Thoracic aorta (tissue), 2 donors: Measurements from ENCODE around the gene COL1A1. TPM values are rescaled to one million over a fixed set of nuclear protein-coding genes. Genes with fewer than 3 reads are reported as not detected.

Experiments
- ATAC-seq: fragments of 150-250 bp; one replicate; pipeline ENCODE4 v1.8.0; 2017; ENCODE audit warnings: low read depth; ENCODE audit not compliant: insufficient number of reproducible peaks, low FRiP score
- DNase-seq: peaks from one replicate; pipeline ENCODE4 v3.0.0-alpha.2; 2020; ENCODE audit warnings: low spot score
- H3K27ac ChIP-seq, 2 donors: fragments of 200-600 bp; sonication (generic); 1 replicate in 1 of 2; 2 replicates in 1 of 2; pipeline ENCODE4 v1.5.1; 2016; ENCODE audit warnings: mild to moderate bottlenecking in 2 of 2, moderate library complexity in 2 of 2
- H3K27me3 ChIP-seq: fragments of 200-600 bp; sonication (generic); replicated peaks from 2 replicates; pipeline ENCODE4 v1.6.0; 2016; ENCODE audit warnings: mild to moderate bottlenecking; ENCODE audit not compliant: insufficient read depth
- H3K36me3 ChIP-seq: fragments of 200-600 bp; sonication (generic); one replicate; pipeline ENCODE4 v1.5.1; 2016
- H3K4me1 ChIP-seq, 2 donors: fragments of 200-600 bp; sonication (generic); 1 replicate in 1 of 2; 2 replicates in 1 of 2; pipeline versions ENCODE4 v1.5.1 to v1.6.0; 2016; ENCODE audit warnings: low read depth in 2 of 2, mild to moderate bottlenecking in 1 of 2; ENCODE audit not compliant: control insufficient read depth in 1 of 2
- H3K4me3 ChIP-seq: fragments of 200-600 bp; sonication (generic); 2 replicates; pipeline ENCODE4 v1.5.1; 2016; ENCODE audit warnings: mild to moderate bottlenecking
- H3K9me3 ChIP-seq: fragments of 200-600 bp; sonication (generic); 2 replicates; pipeline ENCODE4 v1.5.1; 2016
- total RNA-seq, 2 donors: library from RNA; depleted of rRNA; stranded (reverse); fragments of >200 nt; gene quantifications; one replicate each; pipeline versions ENCODE4 v1.1.0 to v1.2.3, GENCODE V29; 2016
- TF ChIP-seq, protein P1 (sequence below): fragments of 200-600 bp; sonication (generic); IDR thresholded peaks from one replicate; pipeline ENCODE4 v1.5.1; 2019; ENCODE audit warnings: antibody characterized with exemption

Gene COL1A1
- total RNA-seq, 2 donors from 2014 or later, result 261 to 270 TPM

DNA sequence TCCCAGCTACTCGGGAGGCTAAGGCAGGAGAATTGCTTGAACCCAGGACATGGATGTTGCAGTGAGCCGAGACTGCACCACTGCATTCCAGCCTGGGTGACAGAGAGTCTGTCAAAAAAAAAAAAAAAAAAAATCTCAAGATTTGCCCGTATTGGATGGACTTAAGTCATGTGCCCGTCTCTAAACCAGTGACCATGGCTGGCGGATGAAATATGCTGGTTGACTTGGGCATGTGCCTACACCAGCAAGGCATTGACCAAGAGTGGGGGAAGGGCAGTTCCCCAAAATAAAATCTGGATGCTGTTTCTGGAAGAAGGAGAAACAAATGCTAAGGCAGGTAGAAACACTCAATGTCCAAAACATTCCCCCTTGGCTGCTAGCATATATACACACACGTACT lies 21.5 kb upstream of the COL1A1 start:
- no peaks in the 10 kb centered on the region for H3K9me3 ChIP-seq
- H3K27ac ChIP-seq, result peak overlapping the region; percentile 90 to 94
- TF ChIP-seq, protein P1, sequence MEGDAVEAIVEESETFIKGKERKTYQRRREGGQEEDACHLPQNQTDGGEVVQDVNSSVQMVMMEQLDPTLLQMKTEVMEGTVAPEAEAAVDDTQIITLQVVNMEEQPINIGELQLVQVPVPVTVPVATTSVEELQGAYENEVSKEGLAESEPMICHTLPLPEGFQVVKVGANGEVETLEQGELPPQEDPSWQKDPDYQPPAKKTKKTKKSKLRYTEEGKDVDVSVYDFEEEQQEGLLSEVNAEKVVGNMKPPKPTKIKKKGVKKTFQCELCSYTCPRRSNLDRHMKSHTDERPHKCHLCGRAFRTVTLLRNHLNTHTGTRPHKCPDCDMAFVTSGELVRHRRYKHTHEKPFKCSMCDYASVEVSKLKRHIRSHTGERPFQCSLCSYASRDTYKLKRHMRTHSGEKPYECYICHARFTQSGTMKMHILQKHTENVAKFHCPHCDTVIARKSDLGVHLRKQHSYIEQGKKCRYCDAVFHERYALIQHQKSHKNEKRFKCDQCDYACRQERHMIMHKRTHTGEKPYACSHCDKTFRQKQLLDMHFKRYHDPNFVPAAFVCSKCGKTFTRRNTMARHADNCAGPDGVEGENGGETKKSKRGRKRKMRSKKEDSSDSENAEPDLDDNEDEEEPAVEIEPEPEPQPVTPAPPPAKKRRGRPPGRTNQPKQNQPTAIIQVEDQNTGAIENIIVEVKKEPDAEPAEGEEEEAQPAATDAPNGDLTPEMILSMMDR, result no peak
- H3K27me3 ChIP-seq, result no peaks in the 10 kb centered on the region
- H3K4me3 ChIP-seq, result peak overlapping the region; percentile 55
- peaks cover 24 to 57% of the 10 kb centered on the region in 2 donors for H3K4me1 ChIP-seq
- DNase-seq (peak; percentile 47), ATAC-seq (peak; percentile 81)
- H3K36me3 ChIP-seq, result no peaks in the 10 kb centered on the region

DNA sequence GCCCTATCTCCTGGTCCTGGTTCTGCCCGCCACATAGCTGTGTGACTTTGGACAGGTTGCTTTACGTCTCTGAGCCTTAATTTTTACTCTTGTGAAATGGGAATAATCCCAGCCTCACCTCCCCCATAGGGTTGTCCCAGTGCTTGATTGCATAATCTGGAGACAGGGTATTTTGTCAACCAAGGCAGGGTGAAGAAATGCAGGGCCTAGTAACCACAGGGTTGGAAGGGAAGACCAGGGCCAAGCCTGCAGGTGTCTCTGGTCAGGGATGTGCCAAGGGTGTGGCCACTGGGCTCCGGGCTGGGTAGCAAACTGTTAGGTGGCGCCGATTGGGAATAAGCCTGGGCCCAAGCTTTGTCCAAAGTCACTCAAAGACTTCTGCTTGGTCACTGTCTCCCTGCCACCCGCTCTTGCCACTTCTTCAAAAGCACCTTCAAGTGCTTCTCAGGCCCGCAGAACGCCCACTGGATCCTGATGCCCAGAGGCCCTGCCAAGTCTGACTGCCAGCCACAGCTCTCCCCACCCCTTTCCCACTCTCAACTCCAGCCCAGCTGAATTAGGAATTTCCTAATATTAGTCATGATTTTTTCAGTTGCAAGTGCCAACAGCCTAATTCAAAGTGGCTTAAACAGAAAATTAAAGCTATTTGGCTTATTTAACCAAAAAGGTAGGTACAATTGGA lies 20.6 kb upstream of the COL1A1 start:
- ATAC-seq (peak; percentile 34), DNase-seq (peak; percentile 62)
- Histone ChIP-seq H3K4me1 (peaks cover 24 to 65% of the 10 kb centered on the region in 2 donors), H3K9me3 (no peaks in the 10 kb centered on the region), H3K27ac (peak overlapping the region; percentile 90 to 94), H3K27me3 (no peaks in the 10 kb centered on the region), H3K36me3 (no peaks in the 10 kb centered on the region), H3K4me3 (peak overlapping the region; percentile 55)
- TF ChIP-seq, protein P1, result no peak

DNA sequence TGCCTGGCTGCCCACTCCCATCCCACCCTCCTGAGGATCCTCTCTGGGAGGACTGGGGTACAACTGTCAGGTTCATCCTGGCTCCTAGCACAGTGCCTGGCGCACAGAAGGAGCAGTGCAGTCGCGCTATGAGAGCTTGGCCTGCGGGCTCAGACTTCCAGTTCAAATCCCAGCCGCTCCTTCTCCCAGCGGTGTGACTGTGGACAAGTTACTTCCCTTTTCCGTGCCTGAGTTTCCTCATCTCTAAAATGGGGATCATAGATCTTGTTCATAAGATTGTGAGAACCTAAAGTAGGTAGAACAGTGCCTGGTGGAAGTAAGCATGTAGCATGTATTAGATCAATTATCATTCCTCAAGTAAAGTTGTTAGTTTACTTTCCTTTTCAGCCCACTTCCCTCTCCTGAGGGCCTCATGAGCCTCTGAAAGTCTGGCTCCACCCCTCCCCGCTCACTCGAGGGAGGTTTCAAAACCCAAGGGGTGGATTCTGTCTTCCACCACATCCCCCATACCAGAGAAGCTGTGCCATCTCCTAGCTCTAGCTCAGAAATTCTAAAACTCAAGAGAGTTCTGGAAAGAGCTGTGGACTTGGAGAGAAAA lies 19.9 kb upstream of the COL1A1 start:
- ATAC-seq, result no peak
- H3K9me3 ChIP-seq, result no peaks in the 10 kb centered on the region
- H3K4me3 ChIP-seq, result peak overlapping the region; percentile 55
- H3K4me1 ChIP-seq, result peaks cover 24 to 65% of the 10 kb centered on the region in 2 donors
- H3K36me3 ChIP-seq, result no peaks in the 10 kb centered on the region
- H3K27me3 ChIP-seq, result no peaks in the 10 kb centered on the region
- TF ChIP-seq, protein P1, result no peak
- DNase-seq, result no peak
- peak overlapping the region; percentile 90 to 94 for H3K27ac ChIP-seq

DNA sequence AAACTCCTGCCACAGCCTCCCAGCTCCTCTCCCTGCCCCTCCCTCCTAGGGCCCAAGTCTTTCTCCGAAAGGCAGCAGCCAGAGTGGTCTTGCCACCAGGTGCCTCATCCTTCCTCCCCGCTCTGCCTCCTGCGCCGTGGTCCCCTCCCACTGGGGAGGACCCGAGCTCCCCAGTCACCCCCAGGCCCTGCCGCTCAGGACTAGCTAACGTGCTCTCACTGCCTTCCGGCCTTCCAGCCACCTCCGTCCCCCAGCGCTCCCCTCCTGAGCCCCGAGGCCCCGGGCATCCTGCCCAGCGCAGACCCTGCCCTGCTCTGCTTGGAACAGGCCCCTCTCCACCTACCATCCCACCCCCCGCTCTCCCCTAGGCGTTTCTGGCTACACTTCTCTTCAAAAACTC lies 19.4 kb upstream of the COL1A1 start:
- H3K27ac ChIP-seq, result peak overlapping the region; percentile 90 to 94
- H3K4me1 ChIP-seq, result peaks cover 24 to 65% of the 10 kb centered on the region in 2 donors
- DNase-seq, result no peak
- H3K36me3 ChIP-seq, result no peaks in the 10 kb centered on the region
- no peaks in the 10 kb centered on the region for H3K27me3 ChIP-seq
- H3K4me3 ChIP-seq, result no peak overlapping the region
- TF ChIP-seq, protein P1, result no peak
- H3K9me3 ChIP-seq, result no peaks in the 10 kb centered on the region
- no peak for ATAC-seq

DNA sequence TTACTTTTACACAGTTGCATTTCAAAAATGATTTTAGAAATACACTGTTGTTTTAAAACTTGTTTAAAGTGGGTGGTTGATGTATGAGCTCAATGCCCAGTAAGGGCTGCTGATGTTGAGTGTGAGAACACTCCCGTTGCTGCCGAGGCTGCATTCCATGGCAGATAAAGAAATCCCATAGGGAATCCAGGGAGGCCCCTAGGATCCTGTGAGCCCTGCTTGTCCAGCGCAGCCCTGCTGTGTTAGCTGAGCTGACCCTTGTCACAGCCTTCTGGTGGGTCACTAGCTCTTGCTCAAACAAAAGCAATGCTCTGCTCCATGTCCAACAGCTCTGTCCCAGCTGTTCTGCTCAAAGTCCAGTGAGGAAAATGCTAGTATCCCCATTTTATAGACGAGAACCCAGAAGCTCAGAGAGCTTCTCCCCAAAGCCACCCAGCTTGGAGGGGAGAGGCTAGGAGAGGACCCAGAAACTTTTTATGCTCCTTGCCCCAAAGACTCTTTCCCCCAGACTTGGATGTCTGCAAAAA lies 18.6 kb upstream of the COL1A1 start:
- DNase-seq, result no peak
- peaks cover 24 to 71% of the 10 kb centered on the region in 2 donors for H3K4me1 ChIP-seq
- peak overlapping the region; percentile 90 to 94 for H3K27ac ChIP-seq
- ATAC-seq, result no peak
- H3K36me3 ChIP-seq, result no peaks in the 10 kb centered on the region
- no peaks in the 10 kb centered on the region for H3K9me3 ChIP-seq
- TF ChIP-seq, protein P1, result no peak
- peak overlapping the region; percentile 9 for H3K4me3 ChIP-seq
- H3K27me3 ChIP-seq, result no peaks in the 10 kb centered on the region
